ENCODE measurements around the gene VPS35L.

Gene VPS35L

DNA sequence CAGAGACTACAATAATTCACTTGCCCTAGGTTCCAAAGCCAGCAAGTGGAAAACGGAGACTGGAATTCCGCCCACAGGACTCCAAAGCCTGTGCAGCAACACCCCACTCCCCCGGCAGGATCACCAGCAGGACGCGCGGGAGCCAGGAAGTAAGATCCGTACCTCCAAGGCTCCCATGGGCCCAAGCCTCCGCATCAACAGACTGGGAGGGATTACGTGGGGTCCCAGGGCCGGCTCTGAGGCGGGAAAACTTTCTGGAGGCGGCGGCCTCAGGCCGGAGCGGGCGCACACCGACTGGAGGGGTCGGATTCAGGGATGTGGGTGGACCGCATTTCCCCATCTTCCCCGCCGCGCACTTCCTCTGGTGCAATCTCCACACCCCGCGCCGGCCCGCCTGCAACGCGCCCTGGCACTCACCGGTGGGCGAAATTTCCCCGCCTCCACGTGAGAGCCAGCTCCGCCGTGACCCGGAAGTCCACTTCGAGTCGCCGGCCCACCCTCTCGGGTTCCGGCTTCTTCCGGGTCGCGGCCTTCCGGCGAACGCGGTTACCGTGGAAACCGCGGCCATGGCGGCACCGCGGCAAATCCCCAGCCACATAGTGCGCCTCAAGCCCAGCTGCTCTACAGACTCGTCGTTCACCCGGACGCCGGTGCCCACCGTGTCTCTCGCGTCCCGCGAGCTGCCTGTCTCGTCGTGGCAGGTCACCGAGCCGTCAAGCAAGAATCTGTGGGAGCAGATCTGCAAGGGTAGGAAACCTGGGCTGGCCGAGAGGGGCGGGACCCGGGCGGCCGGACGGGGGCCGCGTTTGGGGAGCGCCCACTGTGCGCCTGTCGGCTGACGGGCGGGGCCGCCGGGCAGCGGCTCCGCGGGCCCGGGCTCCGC is 162.5 kb downstream of the VPS35L start, which contains the start of the genes IQCK and KNOP1:
Gene IQCK, plus strand, starts transcription at position 531 of the 883 bp plus-strand sequence. Its CDS starts 36 bp downstream, at position 567.
Gene KNOP1, minus strand, starts transcription at position 487 of the 883 bp plus-strand sequence. CDS start 3,192 bp downstream, outside the sequence.
- Mint-ChIP-seq H3K27me3 (no peaks in the 10 kb centered on the region), H3K4me3 (peak within 1 kb of the TSS; percentile 95), H3K9me3 (no peaks in the 10 kb centered on the region), H3K27ac (ENCODE audit: low read depth) (peak within 1 kb of the TSS; percentile 80), H3K4me1 (peaks cover 24% of the 10 kb centered on the region), H3K36me3 (ENCODE audit: insufficient read depth) (peaks cover 23% of the 10 kb centered on the region)
- ATAC-seq (replicated peaks; ENCODE audit: extremely low read depth, poor library complexity, severe bottlenecking) (peak; percentile 96), DNase-seq (ENCODE audit: low spot score in 2 of 2) (peak; percentile 69 to 72)

DNA sequence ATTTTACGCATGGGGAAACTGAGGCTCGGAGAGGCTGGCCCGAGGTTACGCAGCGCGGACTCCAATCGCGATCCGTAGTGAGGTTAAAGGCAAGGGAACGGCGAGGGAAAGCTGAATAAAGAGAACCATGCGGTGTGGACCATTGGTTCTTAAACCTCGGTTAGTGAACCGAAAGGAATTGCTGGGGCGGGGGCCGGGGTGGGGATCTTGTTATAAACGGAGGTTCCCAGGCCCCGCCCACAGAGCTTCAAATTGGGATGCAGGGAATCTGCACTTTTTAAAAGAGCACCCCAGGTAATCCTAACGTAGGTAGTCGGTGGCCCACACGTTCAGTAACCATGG is 163.1 kb downstream of the VPS35L start:
- Mint-ChIP-seq H3K9me3 (no peaks in the 10 kb centered on the region), H3K4me1 (peaks cover 24% of the 10 kb centered on the region), H3K27ac (ENCODE audit: low read depth) (no peak overlapping the region), H3K36me3 (ENCODE audit: insufficient read depth) (peaks cover 21% of the 10 kb centered on the region), H3K27me3 (no peaks in the 10 kb centered on the region), H3K4me3 (peak overlapping the region; percentile 95)
- ATAC-seq (replicated peaks; ENCODE audit: extremely low read depth, poor library complexity, severe bottlenecking) (no peak), DNase-seq (ENCODE audit: low spot score in 2 of 2) (no peak)

DNA sequence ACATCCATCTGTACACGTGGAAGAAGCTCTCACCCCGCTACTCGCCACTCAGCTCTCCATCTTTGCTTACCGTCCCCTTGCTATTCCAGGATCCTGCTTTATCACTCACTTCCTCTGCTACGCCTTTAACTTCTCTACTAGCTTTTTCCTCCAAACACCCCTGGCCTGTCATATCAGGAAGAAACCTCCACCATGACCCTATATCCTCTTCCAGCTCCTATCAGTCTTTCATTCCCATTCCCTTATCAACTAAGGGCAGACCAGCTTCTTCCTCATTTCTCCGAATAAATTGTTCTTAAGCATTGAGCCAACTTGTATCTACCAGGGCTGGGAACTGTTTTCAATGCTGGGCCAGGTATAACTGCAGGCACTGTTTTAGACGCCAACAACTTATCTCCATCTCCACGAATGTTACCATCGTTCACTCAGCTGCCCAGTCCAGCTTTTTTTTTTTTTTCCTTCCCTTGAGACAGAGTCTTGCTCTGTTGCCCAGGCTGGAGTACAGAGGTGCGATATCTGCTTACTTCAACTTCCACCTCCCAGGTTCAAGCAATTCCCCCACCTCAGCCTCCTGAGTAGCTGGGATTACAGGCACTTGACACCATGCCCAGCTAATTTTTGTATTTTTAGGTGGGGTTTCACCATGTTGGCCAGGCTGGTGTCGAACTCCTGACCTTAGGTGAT is 166.9 kb downstream of the VPS35L start:
- no peak overlapping the region for H3K27ac Mint-ChIP-seq (ENCODE audit: low read depth)
- H3K4me3 Mint-ChIP-seq = no peak overlapping the region
- peaks cover 10% of the 10 kb centered on the region for H3K36me3 Mint-ChIP-seq (ENCODE audit: insufficient read depth)
- no peaks in the 10 kb centered on the region for H3K9me3 Mint-ChIP-seq
- no peaks in the 10 kb centered on the region for H3K27me3 Mint-ChIP-seq
- ATAC-seq (replicated peaks; ENCODE audit: extremely low read depth, poor library complexity, severe bottlenecking) (no peak), DNase-seq (ENCODE audit: low spot score in 2 of 2) (no peak)
- peaks cover 3% of the 10 kb centered on the region for H3K4me1 Mint-ChIP-seq

DNA sequence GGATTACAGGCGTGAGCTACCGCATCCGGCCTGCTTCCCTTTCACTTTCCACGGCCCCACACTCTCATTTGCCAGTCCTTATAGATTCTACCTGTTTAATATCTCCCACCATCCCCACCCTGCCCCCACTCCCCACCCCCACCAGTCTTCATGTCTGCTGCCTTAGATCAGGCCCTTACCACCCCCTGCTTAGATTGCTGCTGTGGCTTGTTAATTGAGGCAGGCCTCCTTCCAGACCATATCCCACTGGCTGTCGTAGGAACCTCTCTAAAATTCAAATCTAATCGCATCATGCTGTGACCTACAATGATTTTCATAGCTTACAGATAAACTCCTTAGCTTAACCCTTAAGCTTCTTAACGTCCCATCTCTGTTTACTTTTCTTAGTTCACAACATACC is 167.5 kb downstream of the VPS35L start:
- Mint-ChIP-seq H3K4me3 (no peak overlapping the region), H3K36me3 (ENCODE audit: insufficient read depth) (peaks cover 6% of the 10 kb centered on the region), H3K27me3 (no peaks in the 10 kb centered on the region), H3K4me1 (peaks cover 6% of the 10 kb centered on the region), H3K9me3 (no peaks in the 10 kb centered on the region), H3K27ac (ENCODE audit: low read depth) (no peak overlapping the region)
- DNase-seq (ENCODE audit: low spot score in 2 of 2) (no peak), ATAC-seq (replicated peaks; ENCODE audit: extremely low read depth, poor library complexity, severe bottlenecking) (no peak)

DNA sequence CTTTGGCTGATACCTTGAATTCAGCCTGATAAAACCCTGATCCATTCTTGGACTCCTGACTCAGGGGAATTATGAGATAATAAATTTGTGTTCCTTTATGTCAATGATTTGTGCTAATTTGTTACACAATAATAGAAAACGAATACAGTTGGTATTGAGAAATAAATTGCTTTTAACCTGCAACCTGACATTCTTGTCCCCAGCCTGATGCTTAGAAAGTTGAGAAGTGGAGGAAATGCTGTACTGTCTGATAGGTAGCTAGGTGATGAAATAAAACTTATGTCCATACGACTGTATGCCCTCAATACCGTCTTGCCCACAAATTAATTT is 173.1 kb downstream of the VPS35L start:
- Mint-ChIP-seq H3K27me3 (no peaks in the 10 kb centered on the region), H3K4me3 (no peak overlapping the region), H3K4me1 (peaks cover 6% of the 10 kb centered on the region), H3K27ac (ENCODE audit: low read depth) (no peak overlapping the region), H3K9me3 (no peaks in the 10 kb centered on the region), H3K36me3 (ENCODE audit: insufficient read depth) (peaks cover under 1% of the 10 kb centered on the region)
- no peak for ATAC-seq (replicated peaks; ENCODE audit: extremely low read depth, poor library complexity, severe bottlenecking)
- no peak for DNase-seq (ENCODE audit: low spot score in 2 of 2)

GRCh38 chr16:19733551-19733950 is 178.0 kb downstream of the VPS35L start:
- Mint-ChIP-seq H3K27ac (ENCODE audit: low read depth) (no peak overlapping the region), H3K27me3 (no peaks in the 10 kb centered on the region), H3K4me1 (no peaks in the 10 kb centered on the region), H3K9me3 (no peaks in the 10 kb centered on the region), H3K36me3 (ENCODE audit: insufficient read depth) (peaks cover 4% of the 10 kb centered on the region), H3K4me3 (no peak overlapping the region)
- DNase-seq (ENCODE audit: low spot score in 2 of 2) (no peak), ATAC-seq (replicated peaks; ENCODE audit: extremely low read depth, poor library complexity, severe bottlenecking) (no peak)

DNA sequence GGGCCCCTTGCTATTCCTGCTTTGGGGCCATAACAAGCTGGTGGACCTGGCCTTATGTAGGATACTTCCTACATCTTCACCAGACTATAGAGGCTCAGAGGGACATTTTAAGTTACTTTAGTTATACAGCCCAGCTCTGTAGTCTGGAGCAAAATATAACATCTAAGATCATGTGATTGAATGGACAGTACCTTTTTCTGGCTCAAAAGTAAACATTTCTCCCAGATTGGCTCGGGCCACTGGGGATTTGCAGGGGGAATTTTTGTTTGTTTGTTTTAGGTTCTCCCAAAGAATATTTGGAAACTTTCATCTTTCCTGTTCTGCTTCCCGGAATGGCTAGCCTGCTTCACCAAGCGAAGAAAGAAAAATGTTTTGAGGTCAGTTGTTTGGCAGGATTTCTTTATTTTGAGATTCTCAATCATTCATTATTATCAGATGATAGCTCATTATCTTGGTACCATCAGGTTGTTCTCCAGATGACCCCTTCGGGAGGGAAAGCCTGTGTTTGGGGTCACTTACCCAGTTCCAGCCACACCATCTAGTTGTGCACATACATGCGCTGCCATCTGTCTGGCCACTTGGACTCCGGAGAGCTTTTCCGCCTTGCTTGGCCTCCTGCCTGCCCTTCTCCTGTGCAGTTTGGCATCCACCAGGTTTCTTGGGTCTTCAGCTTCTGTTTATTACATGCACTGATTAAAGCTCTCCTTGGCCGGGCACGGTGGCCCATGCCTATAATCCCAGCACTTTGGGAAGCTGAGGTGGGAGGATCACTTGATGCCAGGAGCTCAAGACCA is 179.8 kb downstream of the VPS35L start:
- DNase-seq (ENCODE audit: low spot score in 2 of 2) = no peak
- ATAC-seq (replicated peaks; ENCODE audit: extremely low read depth, poor library complexity, severe bottlenecking) = no peak
- Mint-ChIP-seq H3K36me3 (ENCODE audit: insufficient read depth) (peaks cover 4% of the 10 kb centered on the region), H3K27me3 (no peaks in the 10 kb centered on the region), H3K9me3 (no peaks in the 10 kb centered on the region), H3K27ac (ENCODE audit: low read depth) (no peak overlapping the region), H3K4me1 (no peaks in the 10 kb centered on the region), H3K4me3 (no peak overlapping the region)

DNA sequence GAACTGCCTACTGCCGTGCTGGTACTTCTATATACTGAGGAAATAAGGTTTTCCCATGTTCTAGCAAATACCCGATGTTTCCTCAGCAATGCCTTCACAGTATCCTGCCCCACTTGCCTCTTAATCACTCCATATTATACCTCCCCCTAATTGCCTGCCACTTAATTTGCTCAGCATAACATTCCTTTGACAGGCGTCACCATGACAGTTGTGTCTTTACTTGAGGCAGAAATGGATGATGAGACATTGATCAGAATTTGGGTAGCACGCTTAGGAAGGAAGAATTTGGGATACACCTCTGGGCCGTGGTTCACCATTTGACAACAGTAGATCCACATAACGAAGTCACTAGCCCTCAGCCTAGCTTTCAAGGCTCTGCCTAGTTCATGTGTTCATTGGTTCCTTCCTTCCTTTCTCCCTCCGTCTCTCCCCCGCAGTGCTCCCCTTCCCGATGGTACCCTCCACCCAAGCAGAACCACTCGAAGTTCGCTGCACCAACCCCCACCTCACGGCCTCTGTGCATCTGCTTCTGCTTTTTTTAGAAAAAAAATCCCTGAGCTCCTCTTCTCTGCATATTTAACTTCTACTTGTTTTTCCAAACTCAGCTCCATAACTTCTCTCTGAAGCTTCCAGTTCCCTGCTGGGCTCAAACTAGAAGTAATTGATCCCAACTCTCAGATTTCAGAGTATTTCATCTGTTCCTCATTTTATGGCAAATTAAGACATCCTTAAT is 182.0 kb downstream of the VPS35L start:
- Mint-ChIP-seq H3K9me3 (no peaks in the 10 kb centered on the region), H3K4me3 (no peak overlapping the region), H3K27ac (ENCODE audit: low read depth) (no peak overlapping the region), H3K36me3 (ENCODE audit: insufficient read depth) (peaks cover 4% of the 10 kb centered on the region), H3K4me1 (no peaks in the 10 kb centered on the region), H3K27me3 (no peaks in the 10 kb centered on the region)
- no peak for DNase-seq (ENCODE audit: low spot score in 2 of 2)
- no peak for ATAC-seq (replicated peaks; ENCODE audit: extremely low read depth, poor library complexity, severe bottlenecking)

- Mint-ChIP-seq H3K9me3 (no peaks in the 10 kb centered on the region), H3K36me3 (ENCODE audit: insufficient read depth) (peaks cover 2% of the 10 kb centered on the region), H3K4me3 (no peak overlapping the region), H3K4me1 (no peaks in the 10 kb centered on the region), H3K27ac (ENCODE audit: low read depth) (no peak overlapping the region), H3K27me3 (no peaks in the 10 kb centered on the region)
- no peak for ATAC-seq (replicated peaks; ENCODE audit: extremely low read depth, poor library complexity, severe bottlenecking)
- DNase-seq (ENCODE audit: low spot score in 2 of 2) = no peak
Measured at GRCh38 chr16:19741354-19741753, 185.9 kb downstream of the VPS35L start.

DNA sequence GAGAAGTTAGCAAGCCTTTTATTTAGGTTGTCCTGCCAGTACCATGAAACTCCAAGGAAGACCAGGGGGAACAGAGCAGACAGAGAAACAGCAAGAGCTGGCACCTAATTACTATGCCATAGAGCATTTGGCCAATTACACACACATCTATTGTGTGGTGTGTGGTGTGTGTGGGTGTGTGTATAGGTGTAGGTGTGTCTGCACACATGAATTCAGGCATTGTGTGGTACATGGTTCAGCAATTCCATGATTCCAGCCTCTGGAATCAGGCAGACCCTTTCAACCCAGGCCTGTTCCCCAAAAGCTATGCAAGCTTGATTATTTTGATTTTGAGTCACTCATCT is 188.3 kb downstream of the VPS35L start:
- no peak for DNase-seq (ENCODE audit: low spot score in 2 of 2)
- no peak overlapping the region for H3K27ac Mint-ChIP-seq (ENCODE audit: low read depth)
- H3K9me3 Mint-ChIP-seq = no peaks in the 10 kb centered on the region
- ATAC-seq (replicated peaks; ENCODE audit: extremely low read depth, poor library complexity, severe bottlenecking) = no peak
- H3K4me3 Mint-ChIP-seq = no peak overlapping the region
- no peaks in the 10 kb centered on the region for H3K4me1 Mint-ChIP-seq
- H3K27me3 Mint-ChIP-seq = no peaks in the 10 kb centered on the region
- no peaks in the 10 kb centered on the region for H3K36me3 Mint-ChIP-seq (ENCODE audit: insufficient read depth)

GRCh38 chr16:19744670-19745069 is 189.2 kb downstream of the VPS35L start:
- no peak overlapping the region for H3K4me3 Mint-ChIP-seq
- no peaks in the 10 kb centered on the region for H3K4me1 Mint-ChIP-seq
- no peak for ATAC-seq (replicated peaks; ENCODE audit: extremely low read depth, poor library complexity, severe bottlenecking)

DNA sequence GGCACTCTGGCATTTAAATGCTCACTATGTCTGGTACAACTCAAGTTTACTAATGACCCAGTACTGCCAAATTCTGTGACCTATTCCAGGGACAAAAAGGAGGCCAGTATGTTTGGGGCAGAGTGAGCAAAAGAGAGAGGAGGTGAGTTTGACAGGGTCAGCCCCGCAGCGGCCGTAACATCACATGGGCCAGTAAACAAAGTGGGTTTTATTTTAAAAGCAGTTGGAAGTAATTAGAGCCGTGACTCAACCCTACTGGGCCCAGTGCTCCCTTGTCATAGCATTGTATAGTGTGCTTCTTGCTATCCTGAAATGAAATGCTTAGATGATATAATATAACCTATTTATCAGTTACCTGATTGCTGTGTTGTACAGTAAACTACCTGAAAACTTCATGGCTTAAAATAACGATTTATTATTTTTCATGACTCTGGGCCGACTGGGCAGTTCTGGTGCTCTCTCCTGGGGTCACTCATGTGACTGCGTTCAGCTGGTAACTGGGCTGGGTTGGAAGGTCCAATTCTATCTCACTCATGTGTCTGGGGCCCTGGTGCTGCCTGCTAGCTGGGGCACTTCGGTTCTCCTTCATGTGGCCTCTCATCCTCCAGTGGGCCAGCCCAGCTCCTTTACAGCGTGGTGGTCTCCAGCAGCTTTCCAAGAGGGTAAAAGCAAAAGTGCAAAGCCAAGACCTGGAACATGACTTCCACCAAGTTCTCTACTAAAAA is 189.9 kb downstream of the VPS35L start:
- Mint-ChIP-seq H3K4me1 (no peaks in the 10 kb centered on the region), H3K9me3 (no peaks in the 10 kb centered on the region), H3K27ac (ENCODE audit: low read depth) (no peak overlapping the region), H3K36me3 (ENCODE audit: insufficient read depth) (no peaks in the 10 kb centered on the region), H3K27me3 (no peaks in the 10 kb centered on the region), H3K4me3 (no peak overlapping the region)
- DNase-seq (ENCODE audit: low spot score in 2 of 2) (no peak), ATAC-seq (replicated peaks; ENCODE audit: extremely low read depth, poor library complexity, severe bottlenecking) (no peak)

More at GRCh38 chr16:19744670-19745069, 189.2 kb downstream of the VPS35L start:
- H3K27ac Mint-ChIP-seq (ENCODE audit: low read depth) = no peak overlapping the region
- no peak for DNase-seq (ENCODE audit: low spot score in 2 of 2)
- no peaks in the 10 kb centered on the region for H3K36me3 Mint-ChIP-seq (ENCODE audit: insufficient read depth)
- H3K27me3 Mint-ChIP-seq = no peaks in the 10 kb centered on the region
- H3K9me3 Mint-ChIP-seq = no peaks in the 10 kb centered on the region

Measured in central memory CD8-positive, alpha-beta T cell (primary cell).